Stimulated activated effector memory CD8-positive, alpha-beta T cell treated with anti-CD3 and anti-CD28 coated beads, Interleukin-12 subunit alpha, Interleukin-12 subunit beta, amount 100 ng/mL, for 72 hours (primary cell): ENCODE measurements around the gene AVP.
A peak's percentile ranks its signal among the peaks of the same experiment; 100 is the strongest.
"Not testable (repeated sequence)": the region's sequence is repeated elsewhere in the genome, so short reads cannot be mapped to it uniquely, and the experiment has no call there.

Experiments used
- ATAC-seq: fragments of 150-1000 bp; cut with Tn5 transposase; 2 replicates; pipeline ENCODE4 v1.10.0; 2021
- DNase-seq, 2 donors: peaks; one replicate each; pipeline ENCODE4 v3.0.0; 2021 to 2022; ENCODE audit warnings: low spot score in 2 of 2
- H3K27ac Mint-ChIP-seq: one replicate; pipeline ENCODE4 v1.8.0; 2022; ENCODE audit warnings: mild to moderate bottlenecking, mixed read lengths
- H3K36me3 Mint-ChIP-seq: one replicate; pipeline ENCODE4 v1.8.0; 2022; ENCODE audit warnings: mild to moderate bottlenecking, mixed read lengths
- H3K4me1 Mint-ChIP-seq: one replicate; pipeline ENCODE4 v1.8.0; 2022; ENCODE audit warnings: mixed read lengths
- H3K4me3 Mint-ChIP-seq: one replicate; pipeline ENCODE4 v1.8.0; 2022; ENCODE audit warnings: mild to moderate bottlenecking, mixed read lengths
- H3K9me3 Mint-ChIP-seq: one replicate; pipeline ENCODE4 v1.8.0; 2022; ENCODE audit warnings: mixed read lengths

AVP gene

GRCh38 chr20:3077618-3078134 is 6.8 kb downstream of the AVP start:
- DNase-seq (no peak), ATAC-seq (peak; percentile 61)
- Mint-ChIP-seq H3K4me3 (no peak overlapping the region), H3K4me1 (no peaks in the 10 kb centered on the region), H3K27ac (no peak overlapping the region), H3K36me3 (no peaks in the 10 kb centered on the region), H3K9me3 (no peaks in the 10 kb centered on the region)

DNA sequence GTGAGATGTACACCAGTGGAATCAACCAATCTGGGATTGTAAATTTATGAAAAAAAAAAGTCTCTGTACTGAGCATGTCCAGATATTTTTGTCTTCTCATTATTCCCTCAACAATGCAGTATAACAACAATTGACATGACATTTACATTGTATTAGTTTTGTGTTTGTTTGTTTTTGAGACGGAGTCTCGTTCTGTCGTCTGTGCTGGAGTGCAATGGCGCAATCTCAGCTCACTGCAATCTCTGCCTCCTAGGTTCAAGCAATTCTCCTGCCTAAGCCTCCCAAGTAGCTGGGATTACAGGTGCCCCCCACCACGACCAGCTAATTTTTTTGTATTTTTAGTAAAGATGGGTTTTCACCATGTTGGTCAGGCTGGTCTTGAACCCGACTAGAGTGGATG is 9.2 kb downstream of the AVP start:
- not testable (repeated sequence) for DNase-seq, H3K4me3 Mint-ChIP-seq, ATAC-seq, H3K36me3 Mint-ChIP-seq, H3K9me3 Mint-ChIP-seq, H3K27ac Mint-ChIP-seq
- peaks cover 14% of the 10 kb centered on the region for H3K4me1 Mint-ChIP-seq

DNA sequence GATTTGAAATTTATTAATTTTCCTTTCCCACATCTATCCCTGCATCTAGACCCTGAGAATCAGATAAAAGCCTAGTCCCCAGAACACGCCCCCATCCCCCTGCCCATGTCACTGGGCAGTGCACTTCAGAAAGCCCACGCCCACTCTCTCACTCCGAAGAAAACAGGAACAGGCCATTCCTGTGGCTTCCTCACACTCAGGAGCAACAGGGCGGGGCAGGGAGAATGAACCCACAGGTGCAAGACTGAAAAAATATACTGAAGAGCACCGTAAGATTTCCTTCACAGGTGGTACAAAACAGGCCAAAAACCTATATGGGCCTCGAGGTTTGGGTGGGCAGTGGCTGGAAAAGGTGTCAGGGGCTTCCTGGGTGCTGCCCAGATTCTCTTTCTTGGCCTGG is 9.7 kb downstream of the AVP start:
- Mint-ChIP-seq H3K9me3 (no peaks in the 10 kb centered on the region), H3K4me1 (peaks cover 14% of the 10 kb centered on the region), H3K27ac (no peak overlapping the region), H3K36me3 (no peaks in the 10 kb centered on the region), H3K4me3 (no peak overlapping the region)
- DNase-seq (no peak), ATAC-seq (no peak)

GRCh38 chr20:3073251-3073643 is 11.3 kb downstream of the AVP start:
- not testable (repeated sequence) for H3K27ac Mint-ChIP-seq, H3K36me3 Mint-ChIP-seq, DNase-seq, H3K9me3 Mint-ChIP-seq, ATAC-seq
- H3K4me1 Mint-ChIP-seq: peaks cover 14% of the 10 kb centered on the region
- peak overlapping the region; percentile 70 for H3K4me3 Mint-ChIP-seq

GRCh38 chr20:3072530-3073250 is 11.8 kb downstream of the AVP start:
- H3K4me1 Mint-ChIP-seq: peaks cover 14% of the 10 kb centered on the region
- peak overlapping the region; percentile 70 for H3K4me3 Mint-ChIP-seq
- H3K36me3 Mint-ChIP-seq: no peaks in the 10 kb centered on the region
- no peak for DNase-seq
- no peak for ATAC-seq
- H3K9me3 Mint-ChIP-seq: no peaks in the 10 kb centered on the region
- H3K27ac Mint-ChIP-seq: peak overlapping the region; percentile 78

- ATAC-seq (peak; percentile 85), DNase-seq (peak; percentile 34 to 63)
- Mint-ChIP-seq H3K27ac (peak within 1 kb of the TSS; percentile 78), H3K36me3 (no peaks in the 10 kb centered on the region), H3K4me1 (peaks cover 14% of the 10 kb centered on the region), H3K9me3 (no peaks in the 10 kb centered on the region), H3K4me3 (peak within 1 kb of the TSS; percentile 70)
Observed at GRCh38 chr20:3071610-3072529, 12.7 kb downstream of the AVP start, which contains the start of gene OXT. OXT (plus strand) TSS chr20:3071620; CDS start chr20:3071656, 36 bp downstream.

DNA sequence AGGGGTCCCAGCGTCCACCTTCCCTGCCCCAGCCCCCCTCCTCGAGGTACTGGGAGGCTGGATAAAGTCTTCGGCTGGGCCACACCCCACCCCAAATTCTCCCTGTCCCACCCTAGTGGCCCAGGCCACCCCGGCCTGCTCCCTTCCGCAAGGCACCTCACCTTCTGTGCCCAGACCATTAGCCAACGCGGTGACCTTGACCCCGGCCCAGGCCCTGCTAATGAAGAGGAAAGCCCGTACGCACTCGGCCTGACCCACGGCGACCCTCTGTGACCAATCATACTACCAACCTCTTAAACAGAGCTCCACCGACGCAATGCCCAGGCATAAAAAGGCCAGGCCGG is 13.3 kb downstream of the AVP start:
- Mint-ChIP-seq H3K4me3 (peak overlapping the region; percentile 70), H3K9me3 (no peaks in the 10 kb centered on the region), H3K27ac (peak overlapping the region; percentile 26), H3K4me1 (peaks cover 14% of the 10 kb centered on the region), H3K36me3 (no peaks in the 10 kb centered on the region)
- no peak for ATAC-seq
- DNase-seq: no peak

- Mint-ChIP-seq H3K4me1 (peaks cover 14% of the 10 kb centered on the region), H3K27ac (peak overlapping the region; percentile 26), H3K36me3 (no peaks in the 10 kb centered on the region), H3K4me3 (peak overlapping the region; percentile 70), H3K9me3 (no peaks in the 10 kb centered on the region)
- no peak for DNase-seq
- ATAC-seq: no peak
Observed at GRCh38 chr20:3070725-3071124, 13.8 kb downstream of the AVP start.

DNA sequence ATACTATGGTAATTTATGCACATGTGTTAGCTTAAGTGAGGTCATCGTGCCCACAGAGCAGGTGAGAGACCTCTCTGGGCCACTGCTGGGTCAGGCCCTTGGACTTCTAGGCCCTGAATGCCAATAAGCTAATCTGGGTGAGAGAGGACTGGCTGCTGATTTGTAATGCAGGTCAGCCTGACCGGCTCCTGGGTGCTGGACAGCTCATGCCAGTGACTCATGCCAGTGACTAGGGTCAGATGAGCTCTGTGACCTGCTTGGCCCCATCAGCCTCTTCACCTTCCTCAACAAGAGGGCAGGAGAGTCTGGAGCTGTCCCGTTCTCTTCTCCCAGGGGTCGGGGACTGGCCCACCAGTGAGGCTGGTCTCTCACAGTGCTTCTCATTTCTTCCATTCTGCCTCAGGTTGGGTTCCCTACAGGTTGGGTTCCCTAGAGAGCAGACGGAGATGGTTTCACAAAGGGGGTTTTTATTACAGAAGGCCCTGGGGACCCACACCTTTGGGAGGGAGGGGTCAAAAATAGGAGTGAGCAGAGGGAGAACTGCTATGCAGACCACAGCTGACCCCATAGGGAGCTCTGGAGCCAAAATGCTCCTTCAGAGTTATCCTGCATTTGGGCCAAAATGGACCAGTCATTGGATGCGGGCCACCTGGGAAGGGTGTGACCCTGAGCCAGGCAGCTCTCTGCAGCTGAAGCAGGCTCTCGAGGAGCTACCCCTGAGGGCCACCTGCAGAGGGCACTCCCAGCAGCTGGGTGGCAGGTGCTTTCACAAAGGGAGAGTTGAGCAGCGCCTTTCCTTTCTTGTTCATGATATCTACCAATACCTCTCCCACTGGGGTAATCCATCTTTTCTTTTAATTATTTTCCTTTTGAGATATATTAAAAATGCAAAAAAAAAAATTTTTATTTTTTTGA is 15.3 kb downstream of the AVP start:
- Mint-ChIP-seq H3K9me3 (no peaks in the 10 kb centered on the region), H3K27ac (no peak overlapping the region), H3K4me1 (peaks cover 14% of the 10 kb centered on the region), H3K36me3 (no peaks in the 10 kb centered on the region), H3K4me3 (no peak overlapping the region)
- DNase-seq (no peak), ATAC-seq (peak; percentile 40)

DNA sequence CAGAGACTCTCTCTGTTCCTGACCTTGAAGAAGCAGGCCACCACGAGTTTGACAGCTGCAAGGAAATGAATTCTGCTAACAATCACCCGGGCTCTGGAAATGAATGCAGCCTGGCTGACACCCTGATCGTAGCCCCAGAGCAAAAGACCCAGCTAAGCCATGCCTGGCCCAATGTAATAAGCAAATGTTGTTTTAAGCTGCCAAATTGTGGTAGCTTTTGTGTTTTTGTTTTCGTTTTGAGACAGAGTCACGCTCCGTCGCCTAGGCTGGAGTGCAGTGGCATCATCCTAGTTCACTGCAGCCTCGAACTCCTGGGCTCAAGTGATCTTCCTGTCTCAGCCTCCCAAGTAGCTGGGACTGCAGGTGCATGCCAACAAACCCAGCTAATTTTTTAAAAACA is 16.4 kb downstream of the AVP start:
- peaks cover 14% of the 10 kb centered on the region for H3K4me1 Mint-ChIP-seq
- ATAC-seq (no peak), DNase-seq (no peak)
- no peak overlapping the region for H3K4me3 Mint-ChIP-seq
- no peak overlapping the region for H3K27ac Mint-ChIP-seq
- H3K36me3 Mint-ChIP-seq: no peaks in the 10 kb centered on the region
- no peaks in the 10 kb centered on the region for H3K9me3 Mint-ChIP-seq

- no peak for ATAC-seq
- Mint-ChIP-seq H3K4me1 (peaks cover 12% of the 10 kb centered on the region), H3K36me3 (no peaks in the 10 kb centered on the region), H3K4me3 (no peak overlapping the region), H3K27ac (no peak overlapping the region), H3K9me3 (no peaks in the 10 kb centered on the region)
- no peak for DNase-seq
Observed at GRCh38 chr20:3067139-3068014, 17.1 kb downstream of the AVP start.

DNA sequence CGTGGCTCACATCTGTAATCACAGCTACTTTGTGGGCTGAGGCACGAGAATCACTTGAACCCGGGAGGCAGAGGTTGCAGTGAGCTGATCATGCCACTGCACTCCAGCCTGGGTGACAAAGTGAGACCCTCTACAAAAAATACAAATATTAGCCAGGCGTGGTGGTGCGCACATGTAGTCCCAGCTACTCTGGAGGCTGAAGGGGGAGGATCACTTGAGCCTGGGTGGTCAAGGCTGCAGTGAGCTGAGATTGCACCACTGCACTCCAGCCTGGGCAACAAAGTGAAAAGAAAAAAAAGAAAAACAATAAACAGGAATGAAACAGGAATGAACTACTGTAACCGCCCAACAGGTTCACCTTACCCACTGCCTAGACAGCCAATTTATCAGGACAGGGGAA is 20.4 kb downstream of the AVP start:
- H3K9me3 Mint-ChIP-seq, ATAC-seq, H3K4me1 Mint-ChIP-seq, DNase-seq, H3K36me3 Mint-ChIP-seq, H3K4me3 Mint-ChIP-seq, H3K27ac Mint-ChIP-seq: not testable (repeated sequence)

DNA sequence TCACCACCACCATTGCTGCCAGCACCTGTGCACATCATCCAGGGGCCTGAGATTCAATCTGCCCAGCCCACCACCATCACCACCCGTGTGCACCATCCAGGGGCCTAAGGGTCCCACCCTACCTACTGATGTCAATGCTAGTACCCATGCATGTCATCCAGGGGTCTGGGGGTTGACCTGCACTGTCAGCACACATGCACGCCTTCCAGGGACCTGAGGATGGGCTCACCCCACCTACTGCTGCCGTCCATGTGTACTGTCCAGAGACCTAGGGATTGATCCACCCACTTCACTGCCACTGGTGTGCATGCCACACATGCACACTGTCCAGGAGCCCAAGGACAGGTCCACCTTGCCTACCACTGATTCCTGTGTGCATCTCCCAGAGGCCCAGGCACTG is 25.0 kb downstream of the AVP start:
- no peak overlapping the region for H3K27ac Mint-ChIP-seq
- DNase-seq: no peak
- no peak for ATAC-seq
- H3K4me1 Mint-ChIP-seq: no peaks in the 10 kb centered on the region
- no peaks in the 10 kb centered on the region for H3K9me3 Mint-ChIP-seq
- H3K4me3 Mint-ChIP-seq: no peak overlapping the region
- no peaks in the 10 kb centered on the region for H3K36me3 Mint-ChIP-seq

DNA sequence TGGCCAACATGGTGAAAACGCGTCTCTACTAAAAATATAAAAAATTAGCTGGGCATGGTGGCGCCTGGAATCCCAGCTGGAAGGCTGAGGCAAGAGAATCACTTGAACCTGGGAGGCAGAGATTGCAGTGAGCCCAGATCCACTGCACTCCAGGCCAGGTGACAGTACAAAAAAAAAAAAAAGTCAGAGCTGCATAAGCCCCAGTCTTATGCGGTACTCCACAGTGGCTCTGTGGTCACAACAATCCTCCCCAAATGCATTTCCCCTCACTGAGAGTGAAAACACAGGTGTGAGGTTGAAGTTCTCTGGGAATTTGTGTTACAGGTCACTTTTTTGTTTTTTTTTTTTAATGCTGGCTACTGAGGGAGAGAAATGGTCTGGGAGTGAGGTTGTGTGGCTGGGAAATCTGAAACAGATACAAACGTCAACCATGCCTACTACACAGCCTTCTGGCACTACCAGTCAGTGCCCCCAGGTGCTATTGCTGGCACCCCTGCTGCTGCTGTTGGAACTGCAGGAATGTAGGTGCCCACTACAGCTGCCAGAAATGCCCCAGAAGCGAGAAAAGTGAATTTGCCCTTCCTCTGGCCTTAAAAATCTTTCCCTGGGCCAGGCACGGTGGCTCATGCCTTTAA is 33.0 kb downstream of the AVP start:
- Mint-ChIP-seq H3K4me1 (peaks cover 13% of the 10 kb centered on the region), H3K27ac (no peak overlapping the region), H3K4me3 (no peak overlapping the region), H3K9me3 (no peaks in the 10 kb centered on the region), H3K36me3 (peaks cover 36% of the 10 kb centered on the region)
- ATAC-seq (no peak), DNase-seq (no peak)
